Neural cell (in vitro differentiated cells): ENCODE data around the gene PADI4. TPM values are rescaled to one million over a fixed set of nuclear protein-coding genes. Genes with fewer than 3 reads are reported as not detected.
"Not testable (repeated sequence)": the region's sequence is repeated elsewhere in the genome, so short reads cannot be mapped to it uniquely, and the experiment has no call there.

Source experiments
- H2AFZ ChIP-seq: fragments of 200-600, 300-800 bp; sonication (generic), shearing (Covaris generic); 2 replicates; pipeline ENCODE4 v1.6.0; 2014; ENCODE audit warnings: low read depth, mild to moderate bottlenecking, antibody characterized with exemption, low read length, moderate library complexity
- H3F3A ChIP-seq: fragments of 200-600 bp; shearing (Covaris generic); 2 replicates; pipeline ENCODE4 v1.6.1; 2016; ENCODE audit warnings: mild to moderate bottlenecking, moderate library complexity, mixed read lengths, antibody characterized with exemption, low read length; ENCODE audit not compliant: insufficient read depth, poor library complexity, severe bottlenecking
- H3K27ac ChIP-seq: fragments of 200-600, 300-800 bp; sonication (generic), shearing (Covaris generic); 2 replicates; pipeline ENCODE4 v1.5.1; 2014; ENCODE audit warnings: mild to moderate bottlenecking, low read length, moderate library complexity
- H3K27me3 ChIP-seq: fragments of 300-800, 200-600 bp; sonication (generic), shearing (Covaris generic); 2 replicates; pipeline ENCODE4 v1.6.0; 2014; ENCODE audit warnings: mild to moderate bottlenecking, low read depth, low read length, moderate library complexity; ENCODE audit not compliant: insufficient read depth
- H3K36me3 ChIP-seq: fragments of 300-800, 200-600 bp; sonication (generic), shearing (Covaris generic); 2 replicates; pipeline ENCODE4 v1.5.1; 2014; ENCODE audit warnings: mild to moderate bottlenecking, antibody characterized with exemption, low read length, moderate library complexity; ENCODE audit not compliant: insufficient read depth
- H3K4me2 ChIP-seq: fragments of 300-800, 200-600 bp; sonication (generic), shearing (Covaris generic); 2 replicates; pipeline ENCODE4 v1.6.0; 2014; ENCODE audit warnings: mild to moderate bottlenecking, low read length
- H3K4me3 ChIP-seq: fragments of 300-800, 200-600 bp; sonication (generic), shearing (Covaris generic); 2 replicates; pipeline ENCODE4 v1.5.1; 2014; ENCODE audit warnings: mild to moderate bottlenecking, low read length, moderate library complexity
- H3K79me2 ChIP-seq: fragments of 200-600 bp; shearing (Covaris generic); replicated peaks from 2 replicates; pipeline ENCODE4 v1.6.0; 2014; ENCODE audit warnings: mild to moderate bottlenecking, low read length, moderate library complexity; ENCODE audit not compliant: insufficient read depth
- H3K9ac ChIP-seq: fragments of 300-800, 200-600 bp; sonication (generic), shearing (Covaris generic); 2 replicates; pipeline ENCODE4 v1.6.1; 2016; ENCODE audit warnings: mild to moderate bottlenecking, low read length, mixed read lengths
- H3K9me2 ChIP-seq: fragments of 200-600 bp; shearing (Covaris generic); 2 replicates; pipeline ENCODE4 v1.6.1; 2016; ENCODE audit warnings: mild to moderate bottlenecking, low read length, mixed read lengths; ENCODE audit not compliant: insufficient read depth
- H3K9me3 ChIP-seq: fragments of 200-600, 300-800 bp; sonication (generic), shearing (Covaris generic); 2 replicates; pipeline ENCODE4 v1.6.1; 2016; ENCODE audit warnings: mild to moderate bottlenecking, mixed run types, low read length, moderate library complexity, mixed read lengths
- H4K20me1 ChIP-seq: fragments of 200-600 bp; shearing (Covaris generic); 2 replicates; pipeline ENCODE4 v1.6.1; 2016; ENCODE audit warnings: mild to moderate bottlenecking, mixed run types; ENCODE audit not compliant: insufficient read depth
- EP300 ChIP-seq: fragments of 450-650 bp; conservative IDR thresholded peaks from 2 replicates; pipeline ENCODE4 v1.6.1; 2014; ENCODE audit warnings: antibody characterized with exemption, mild to moderate bottlenecking, moderate library complexity; ENCODE audit not compliant: poor library complexity, severe bottlenecking
- EZH2 ChIP-seq: fragments of 200-600, 300-800 bp; shearing (Covaris generic), sonication (generic); IDR thresholded peaks from 2 replicates; pipeline ENCODE4 v1.6.1; 2014; ENCODE audit warnings: antibody characterized with exemption, low read length, borderline replicate concordance, mild to moderate bottlenecking; ENCODE audit not compliant: insufficient read depth, poor library complexity, severe bottlenecking
- MXI1 ChIP-seq: fragments of 450-650 bp; conservative IDR thresholded peaks from 2 replicates; pipeline ENCODE4 v1.6.1; 2014; ENCODE audit warnings: antibody characterized with exemption, mild to moderate bottlenecking; ENCODE audit not compliant: poor library complexity, severe bottlenecking
- POLR2AphosphoS5 ChIP-seq: IDR thresholded peaks from 2 replicates; pipeline ENCODE4 v1.6.1; 2012
- RAD21 ChIP-seq: fragments of 450-650 bp; conservative IDR thresholded peaks from 2 replicates; pipeline ENCODE4 v1.6.1; 2014; ENCODE audit warnings: antibody characterized with exemption, mild to moderate bottlenecking, moderate library complexity
- SMC3 ChIP-seq: fragments of 450-650 bp; conservative IDR thresholded peaks from 2 replicates; pipeline ENCODE4 v1.6.1; 2014; ENCODE audit warnings: antibody characterized with exemption, mild to moderate bottlenecking, moderate library complexity; ENCODE audit not compliant: poor library complexity
- TAF1 ChIP-seq: IDR thresholded peaks from 2 replicates; pipeline ENCODE4 v1.6.1; 2012; ENCODE audit warnings: low read depth
- polyA plus RNA-seq: library from polyadenylated mRNA; depleted of rRNA; stranded (reverse); fragments of >200 nt; gene quantifications from 2 replicates; pipeline ENCODE4 v1.2.3, GENCODE V29; 2014
- TF ChIP-seq, protein P1 (sequence below): fragments of 450-650 bp; IDR thresholded peaks from 2 replicates; pipeline ENCODE4 v1.5.1; 2014; ENCODE audit warnings: antibody characterized with exemption, mild to moderate bottlenecking, moderate library complexity; ENCODE audit not compliant: poor library complexity, severe bottlenecking
- TF ChIP-seq, protein P2 (sequence below): IDR thresholded peaks from 2 replicates; pipeline ENCODE4 v1.6.1; 2012; ENCODE audit warnings: borderline replicate concordance

Gene PADI4
- polyA plus RNA-seq, 1 donor from 2014 or later: not detected

DNA sequence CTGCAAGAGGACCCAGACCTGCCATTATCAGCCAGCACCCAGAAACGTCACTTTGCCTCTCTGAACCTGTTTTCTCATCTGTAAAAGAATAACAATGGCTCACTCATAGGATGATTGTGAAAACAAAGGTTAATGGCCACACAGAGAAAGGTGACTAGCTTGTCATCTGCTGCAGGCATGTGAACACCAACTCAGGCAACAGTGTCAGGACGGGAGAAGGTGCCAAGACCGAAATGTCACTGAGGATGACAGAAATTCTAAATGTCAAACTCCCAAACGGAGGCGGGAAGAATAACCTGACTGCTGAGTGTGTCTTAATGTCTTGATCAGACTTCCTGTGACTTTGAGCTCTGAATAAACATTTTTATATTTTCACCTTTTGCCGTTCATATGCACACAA is 10.3 kb downstream of the PADI4 start:
- Histone ChIP-seq H4K20me1 (no peaks in the 10 kb centered on the region), H2AFZ (no peak overlapping the region), H3K9me2 (no peaks in the 10 kb centered on the region), H3K27ac (no peak overlapping the region), H3K9ac (no peak overlapping the region), H3K79me2 (no peaks in the 10 kb centered on the region), H3K4me2 (no peak overlapping the region), H3K36me3 (no peaks in the 10 kb centered on the region), H3K27me3 (no peaks in the 10 kb centered on the region), H3F3A (no peaks in the 10 kb centered on the region), H3K9me3 (no peaks in the 10 kb centered on the region), H3K4me3 (no peak overlapping the region)
- TF ChIP-seq SMC3 (no peak), EZH2 (no peak), EP300 (no peak), MXI1 (no peak), POLR2AphosphoS5 (no peak), RAD21 (no peak), TAF1 (no peak)
- TF ChIP-seq, protein P1, sequence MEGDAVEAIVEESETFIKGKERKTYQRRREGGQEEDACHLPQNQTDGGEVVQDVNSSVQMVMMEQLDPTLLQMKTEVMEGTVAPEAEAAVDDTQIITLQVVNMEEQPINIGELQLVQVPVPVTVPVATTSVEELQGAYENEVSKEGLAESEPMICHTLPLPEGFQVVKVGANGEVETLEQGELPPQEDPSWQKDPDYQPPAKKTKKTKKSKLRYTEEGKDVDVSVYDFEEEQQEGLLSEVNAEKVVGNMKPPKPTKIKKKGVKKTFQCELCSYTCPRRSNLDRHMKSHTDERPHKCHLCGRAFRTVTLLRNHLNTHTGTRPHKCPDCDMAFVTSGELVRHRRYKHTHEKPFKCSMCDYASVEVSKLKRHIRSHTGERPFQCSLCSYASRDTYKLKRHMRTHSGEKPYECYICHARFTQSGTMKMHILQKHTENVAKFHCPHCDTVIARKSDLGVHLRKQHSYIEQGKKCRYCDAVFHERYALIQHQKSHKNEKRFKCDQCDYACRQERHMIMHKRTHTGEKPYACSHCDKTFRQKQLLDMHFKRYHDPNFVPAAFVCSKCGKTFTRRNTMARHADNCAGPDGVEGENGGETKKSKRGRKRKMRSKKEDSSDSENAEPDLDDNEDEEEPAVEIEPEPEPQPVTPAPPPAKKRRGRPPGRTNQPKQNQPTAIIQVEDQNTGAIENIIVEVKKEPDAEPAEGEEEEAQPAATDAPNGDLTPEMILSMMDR: no peak
- TF ChIP-seq, protein P2, sequence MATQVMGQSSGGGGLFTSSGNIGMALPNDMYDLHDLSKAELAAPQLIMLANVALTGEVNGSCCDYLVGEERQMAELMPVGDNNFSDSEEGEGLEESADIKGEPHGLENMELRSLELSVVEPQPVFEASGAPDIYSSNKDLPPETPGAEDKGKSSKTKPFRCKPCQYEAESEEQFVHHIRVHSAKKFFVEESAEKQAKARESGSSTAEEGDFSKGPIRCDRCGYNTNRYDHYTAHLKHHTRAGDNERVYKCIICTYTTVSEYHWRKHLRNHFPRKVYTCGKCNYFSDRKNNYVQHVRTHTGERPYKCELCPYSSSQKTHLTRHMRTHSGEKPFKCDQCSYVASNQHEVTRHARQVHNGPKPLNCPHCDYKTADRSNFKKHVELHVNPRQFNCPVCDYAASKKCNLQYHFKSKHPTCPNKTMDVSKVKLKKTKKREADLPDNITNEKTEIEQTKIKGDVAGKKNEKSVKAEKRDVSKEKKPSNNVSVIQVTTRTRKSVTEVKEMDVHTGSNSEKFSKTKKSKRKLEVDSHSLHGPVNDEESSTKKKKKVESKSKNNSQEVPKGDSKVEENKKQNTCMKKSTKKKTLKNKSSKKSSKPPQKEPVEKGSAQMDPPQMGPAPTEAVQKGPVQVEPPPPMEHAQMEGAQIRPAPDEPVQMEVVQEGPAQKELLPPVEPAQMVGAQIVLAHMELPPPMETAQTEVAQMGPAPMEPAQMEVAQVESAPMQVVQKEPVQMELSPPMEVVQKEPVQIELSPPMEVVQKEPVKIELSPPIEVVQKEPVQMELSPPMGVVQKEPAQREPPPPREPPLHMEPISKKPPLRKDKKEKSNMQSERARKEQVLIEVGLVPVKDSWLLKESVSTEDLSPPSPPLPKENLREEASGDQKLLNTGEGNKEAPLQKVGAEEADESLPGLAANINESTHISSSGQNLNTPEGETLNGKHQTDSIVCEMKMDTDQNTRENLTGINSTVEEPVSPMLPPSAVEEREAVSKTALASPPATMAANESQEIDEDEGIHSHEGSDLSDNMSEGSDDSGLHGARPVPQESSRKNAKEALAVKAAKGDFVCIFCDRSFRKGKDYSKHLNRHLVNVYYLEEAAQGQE: no peak

DNA sequence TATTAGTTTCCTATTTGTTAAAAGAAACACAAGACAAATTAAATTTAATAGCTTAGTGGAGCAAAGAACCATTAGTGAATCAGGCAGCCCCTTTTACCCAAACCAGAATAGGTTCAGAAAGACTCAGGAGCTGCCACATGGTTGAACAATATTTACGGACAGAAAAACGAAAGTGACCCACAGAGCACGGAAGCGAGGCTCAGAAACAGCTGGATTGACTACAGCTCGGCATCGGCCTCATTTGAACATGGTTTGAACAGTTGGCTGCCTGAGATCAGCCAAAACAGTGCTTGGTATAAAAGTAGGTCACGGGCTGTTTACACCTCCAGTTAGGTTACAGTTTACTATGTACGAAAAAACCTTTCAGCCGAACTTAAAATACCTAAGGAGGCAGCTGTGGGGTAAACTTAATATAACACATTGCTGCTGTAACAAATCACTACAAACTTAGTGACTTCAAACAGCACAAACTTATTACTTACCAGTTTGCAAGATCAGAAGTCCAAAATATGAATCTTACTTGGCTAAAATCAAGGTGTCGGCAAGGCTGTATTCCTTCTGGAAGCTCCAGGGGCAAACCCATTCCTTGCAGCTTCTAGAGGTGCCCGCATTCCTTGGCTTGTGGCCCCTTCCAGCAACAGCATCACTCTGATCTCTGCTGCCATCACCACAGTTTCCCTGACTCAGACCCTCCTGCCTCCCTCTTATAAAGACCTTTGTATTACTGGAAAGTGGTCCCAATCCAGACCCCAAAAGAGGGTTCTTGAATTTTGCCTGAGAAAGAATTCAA is 11.8 kb downstream of the PADI4 start:
- TF ChIP-seq POLR2AphosphoS5 (no peak), SMC3 (no peak), EP300 (no peak), MXI1 (no peak), RAD21 (no peak), TAF1 (no peak), EZH2 (no peak)
- TF ChIP-seq, protein P1: no peak
- TF ChIP-seq, protein P2: no peak
- Histone ChIP-seq H3K4me3 (no peak overlapping the region), H3K9me2 (no peaks in the 10 kb centered on the region), H2AFZ (no peak overlapping the region), H3F3A (no peaks in the 10 kb centered on the region), H3K9me3 (no peaks in the 10 kb centered on the region), H4K20me1 (no peaks in the 10 kb centered on the region), H3K36me3 (no peaks in the 10 kb centered on the region), H3K79me2 (no peaks in the 10 kb centered on the region), H3K27ac (no peak overlapping the region), H3K27me3 (no peaks in the 10 kb centered on the region), H3K9ac (no peak overlapping the region), H3K4me2 (no peak overlapping the region)

DNA sequence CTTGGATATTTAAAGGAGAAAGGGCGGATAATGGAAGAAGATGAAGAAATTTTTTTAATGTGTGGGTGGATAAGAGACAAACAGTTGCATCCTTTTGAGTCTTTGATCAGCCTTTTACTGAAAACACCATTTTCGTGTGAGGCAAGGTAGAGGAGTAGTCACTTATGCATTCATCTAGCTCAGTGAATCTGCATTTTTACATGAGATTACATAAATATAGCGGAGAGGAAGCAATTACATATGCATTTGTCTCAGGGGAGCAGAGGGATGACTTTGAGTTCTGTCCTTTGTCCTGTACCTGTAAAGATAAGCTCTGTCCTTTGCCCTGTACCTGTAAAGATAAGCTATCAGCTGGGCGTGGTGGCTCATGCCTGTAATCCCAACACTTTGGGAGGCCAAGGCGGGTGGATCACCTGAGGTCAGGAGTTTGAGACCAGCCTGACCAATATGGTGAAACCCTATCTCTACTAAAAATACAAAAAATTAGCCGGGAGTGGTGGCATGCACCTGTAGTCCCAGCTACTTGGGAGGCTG is 13.9 kb downstream of the PADI4 start:
- H3K4me2 ChIP-seq, H3K9me3 ChIP-seq, H3K27ac ChIP-seq, H3K27me3 ChIP-seq, H4K20me1 ChIP-seq, H3F3A ChIP-seq, H3K9ac ChIP-seq, H3K4me3 ChIP-seq, H3K79me2 ChIP-seq, H3K9me2 ChIP-seq, H3K36me3 ChIP-seq, H2AFZ ChIP-seq: not testable (repeated sequence)
